Mesendoderm (in vitro differentiated cells): ENCODE results near the gene PCSK5.
A peak's percentile ranks its signal among the peaks of the same experiment; 100 is the strongest.

Experiments
- DNase-seq: peaks from one replicate; pipeline ENCODE4 v3.0.0; 2013
- H2AK5ac ChIP-seq: 2 replicates; pipeline ENCODE4 v1.6.1; 2013; ENCODE audit warnings: low read length, inconsistent platforms
- H2BK120ac ChIP-seq: 2 replicates; pipeline ENCODE4 v1.6.1; 2013; ENCODE audit warnings: low read depth, mild to moderate bottlenecking, low read length, moderate library complexity, mixed read lengths
- H2BK15ac ChIP-seq: replicated peaks from 2 replicates; pipeline ENCODE4 v1.6.1; 2013; ENCODE audit warnings: low read depth, mild to moderate bottlenecking, moderate library complexity
- H2BK5ac ChIP-seq: 2 replicates; pipeline ENCODE4 v1.6.1; 2013; ENCODE audit warnings: low read length, inconsistent platforms
- H3K18ac ChIP-seq: 2 replicates; pipeline ENCODE4 v1.6.1; 2013; ENCODE audit warnings: mild to moderate bottlenecking, low read length, mixed read lengths
- H3K23ac ChIP-seq: one replicate; pipeline ENCODE4 v1.6.1; 2013; ENCODE audit warnings: low read length
- H3K27ac ChIP-seq: 2 replicates; pipeline ENCODE4 v1.5.1; 2013; ENCODE audit warnings: low read depth, mild to moderate bottlenecking, inconsistent platforms, low read length, moderate library complexity
- H3K27me3 ChIP-seq: 2 replicates; pipeline ENCODE4 v1.6.1; 2013; ENCODE audit warnings: low read length, control low read depth, mild to moderate bottlenecking, inconsistent platforms; ENCODE audit not compliant: insufficient read depth, poor library complexity
- H3K36me3 ChIP-seq: 2 replicates; pipeline ENCODE4 v1.6.1; 2013; ENCODE audit warnings: low read length, inconsistent platforms; ENCODE audit not compliant: control insufficient read depth, insufficient read depth
- H3K4ac ChIP-seq: one replicate; pipeline ENCODE4 v1.6.1; 2013; ENCODE audit warnings: low read depth, mild to moderate bottlenecking, low read length, moderate library complexity
- H3K4me1 ChIP-seq: 2 replicates; pipeline ENCODE4 v1.6.1; 2013; ENCODE audit warnings: low read depth, low read length, inconsistent platforms; ENCODE audit not compliant: control insufficient read depth
- H3K4me2 ChIP-seq: 2 replicates; pipeline ENCODE4 v1.6.1; 2013; ENCODE audit warnings: low read length
- H3K4me3 ChIP-seq: 2 replicates; pipeline ENCODE4 v1.5.1; 2013; ENCODE audit warnings: mild to moderate bottlenecking, low read length
- H3K56ac ChIP-seq: one replicate; pipeline ENCODE4 v1.6.1; 2013; ENCODE audit warnings: low read length
- H3K79me1 ChIP-seq: 2 replicates; pipeline ENCODE4 v1.6.1; 2013; ENCODE audit warnings: low read length, inconsistent platforms
- H3K79me2 ChIP-seq: 2 replicates; pipeline ENCODE4 v1.6.1; 2013; ENCODE audit warnings: mild to moderate bottlenecking, low read length; ENCODE audit not compliant: control insufficient read depth, insufficient read depth
- H3K9ac ChIP-seq: 2 replicates; pipeline ENCODE4 v1.6.1; 2013; ENCODE audit warnings: low read length, inconsistent platforms
- H4K5ac ChIP-seq: one replicate; pipeline ENCODE4 v1.6.1; 2013; ENCODE audit warnings: low read length
- H4K8ac ChIP-seq: one replicate; pipeline ENCODE4 v1.6.1; 2013; ENCODE audit warnings: low read depth, mild to moderate bottlenecking, control low read depth, low read length, moderate library complexity
- WGBS: extraction: QIAGEN DNeasy Blood & Tissue Kit; methylation state at CpG from one replicate; pipeline ENCODE4 v1.1.7; 2013; ENCODE audit warnings: low lambda C conversion rate, missing lambda C conversion rate; ENCODE audit not compliant: insufficient coverage; ENCODE audit errors: extremely low coverage; 5-methylcytosine and 5-hydroxymethylcytosine counted together

Gene PCSK5

DNA sequence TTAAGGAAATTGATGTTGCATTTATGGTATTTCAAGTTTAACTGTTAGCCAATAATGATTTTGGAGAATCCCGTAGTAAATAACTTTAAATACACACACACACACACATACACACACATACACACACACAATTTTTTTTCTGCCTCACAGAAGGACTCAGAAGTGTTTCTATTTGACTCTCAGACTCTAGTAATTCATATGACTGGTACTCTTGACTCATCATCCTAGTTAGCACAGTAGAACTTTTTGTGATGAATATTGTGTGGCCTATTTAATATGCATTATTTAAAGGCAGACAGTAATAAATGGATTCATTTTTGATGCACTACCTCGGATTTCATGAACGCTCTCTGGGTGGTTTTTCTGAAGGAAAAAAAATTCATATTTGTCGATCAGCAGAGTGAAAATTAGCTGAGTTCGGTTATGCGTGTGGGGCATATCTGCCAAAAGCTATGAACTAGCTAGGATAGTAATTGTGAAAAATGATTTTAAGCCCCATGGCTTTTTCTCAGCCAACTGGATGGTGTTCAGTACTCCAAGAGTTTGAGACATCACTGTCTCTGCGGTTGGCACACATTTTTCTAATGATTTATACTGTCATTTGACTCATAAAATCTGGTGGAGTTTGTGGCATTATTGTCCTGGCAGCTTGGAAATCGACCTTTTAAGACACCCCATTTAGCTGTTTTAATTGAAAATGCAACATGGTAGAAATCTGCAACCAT is 102.2 kb downstream of the PCSK5 start:
- Histone ChIP-seq H3K79me1 (no peaks in the 10 kb centered on the region), H3K4me2 (no peak overlapping the region), H3K36me3 (no peaks in the 10 kb centered on the region), H3K4me1 (no peaks in the 10 kb centered on the region), H3K56ac (no peak overlapping the region), H3K18ac (no peak overlapping the region), H3K23ac (no peak overlapping the region), H3K9ac (no peak overlapping the region), H3K79me2 (no peaks in the 10 kb centered on the region), H3K27me3 (no peaks in the 10 kb centered on the region), H3K4ac (no peak overlapping the region), H4K5ac (no peak overlapping the region), H2BK120ac (no peak overlapping the region), H2BK15ac (no peak overlapping the region), H3K27ac (no peak overlapping the region), H2AK5ac (no peak overlapping the region), H2BK5ac (no peak overlapping the region), H4K8ac (no peak overlapping the region), H3K4me3 (no peak overlapping the region)
- no peak for DNase-seq
- WGBS: no CpG with 5 or more reads among the region's 8 CpGs

- Histone ChIP-seq H3K4me1 (no peaks in the 10 kb centered on the region), H3K36me3 (no peaks in the 10 kb centered on the region), H3K27ac (no peak overlapping the region), H3K4me3 (no peak overlapping the region), H3K9ac (no peak overlapping the region), H3K79me2 (no peaks in the 10 kb centered on the region), H2AK5ac (no peak overlapping the region), H3K18ac (no peak overlapping the region), H2BK15ac (no peak overlapping the region), H3K79me1 (no peaks in the 10 kb centered on the region), H3K23ac (no peak overlapping the region), H4K5ac (no peak overlapping the region), H2BK5ac (no peak overlapping the region), H3K4ac (no peak overlapping the region), H3K4me2 (no peak overlapping the region), H3K56ac (no peak overlapping the region), H2BK120ac (no peak overlapping the region), H3K27me3 (no peaks in the 10 kb centered on the region), H4K8ac (no peak overlapping the region)
- WGBS: no CpG with 5 or more reads among the region's 3 CpGs
- DNase-seq: no peak
These were observed 103.0 kb downstream of the PCSK5 start for GRCh38 chr9:75993434-75993833.

GRCh38 chr9:75995066-75995465 is 104.6 kb downstream of the PCSK5 start:
- no peaks in the 10 kb centered on the region for H3K4me1 ChIP-seq
- no peak overlapping the region for H2BK5ac ChIP-seq
- H3K27me3 ChIP-seq: no peaks in the 10 kb centered on the region
- H3K79me2 ChIP-seq: no peaks in the 10 kb centered on the region
- H4K5ac ChIP-seq: no peak overlapping the region
- H3K4ac ChIP-seq: no peak overlapping the region
- no peak overlapping the region for H4K8ac ChIP-seq
- H3K18ac ChIP-seq: no peak overlapping the region
- H3K36me3 ChIP-seq: no peaks in the 10 kb centered on the region
- no peak overlapping the region for H3K23ac ChIP-seq
- H3K79me1 ChIP-seq: no peaks in the 10 kb centered on the region
- no peak overlapping the region for H3K4me3 ChIP-seq
- H3K4me2 ChIP-seq: no peak overlapping the region
- H3K56ac ChIP-seq: no peak overlapping the region
- no peak for DNase-seq
- no peak overlapping the region for H2BK120ac ChIP-seq
- H2BK15ac ChIP-seq: no peak overlapping the region
- no peak overlapping the region for H3K27ac ChIP-seq
- H3K9ac ChIP-seq: no peak overlapping the region
- no peak overlapping the region for H2AK5ac ChIP-seq

GRCh38 chr9:75996726-75997125 is 106.3 kb downstream of the PCSK5 start:
- DNase-seq: peak; percentile 52
- no peak overlapping the region for H3K56ac ChIP-seq
- no peaks in the 10 kb centered on the region for H3K4me1 ChIP-seq
- H3K36me3 ChIP-seq: no peaks in the 10 kb centered on the region
- H3K4me2 ChIP-seq: no peak overlapping the region
- no peaks in the 10 kb centered on the region for H3K79me2 ChIP-seq
- no peak overlapping the region for H4K8ac ChIP-seq
- no peak overlapping the region for H3K4ac ChIP-seq
- H2BK15ac ChIP-seq: no peak overlapping the region
- no peak overlapping the region for H2BK5ac ChIP-seq
- no peak overlapping the region for H2BK120ac ChIP-seq
- no peak overlapping the region for H3K4me3 ChIP-seq
- H3K9ac ChIP-seq: no peak overlapping the region
- no peak overlapping the region for H4K5ac ChIP-seq
- H3K23ac ChIP-seq: no peak overlapping the region
- no peak overlapping the region for H3K18ac ChIP-seq
- no peaks in the 10 kb centered on the region for H3K27me3 ChIP-seq
- no peaks in the 10 kb centered on the region for H3K79me1 ChIP-seq
- no peak overlapping the region for H2AK5ac ChIP-seq
- no peak overlapping the region for H3K27ac ChIP-seq

DNA sequence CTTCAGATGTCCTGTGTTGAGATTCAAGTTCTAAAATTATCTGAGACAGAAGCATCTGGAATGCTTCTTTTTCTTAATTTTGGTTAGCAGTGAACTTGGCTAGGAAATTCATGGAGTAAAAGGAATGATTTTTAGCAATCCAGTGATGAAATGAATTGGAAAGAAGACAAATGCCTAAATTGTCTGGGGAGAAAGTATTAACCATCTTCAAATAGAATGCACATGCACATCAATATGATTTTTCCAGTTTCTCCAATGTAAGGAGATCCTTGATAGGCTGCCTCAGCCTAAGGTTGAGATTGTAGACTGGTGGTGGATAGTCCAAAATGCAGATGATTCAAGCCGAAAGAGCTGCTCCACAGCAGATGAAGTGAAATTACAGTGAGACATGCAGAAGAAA is 106.7 kb downstream of the PCSK5 start:
- no peak overlapping the region for H3K23ac ChIP-seq
- H3K4me2 ChIP-seq: no peak overlapping the region
- no CpG with 5 or more reads among the region's 1 CpG for WGBS
- no peaks in the 10 kb centered on the region for H3K27me3 ChIP-seq
- H3K27ac ChIP-seq: no peak overlapping the region
- H4K8ac ChIP-seq: no peak overlapping the region
- no peak overlapping the region for H3K9ac ChIP-seq
- no peak overlapping the region for H2BK5ac ChIP-seq
- no peak overlapping the region for H3K18ac ChIP-seq
- no peak for DNase-seq
- no peaks in the 10 kb centered on the region for H3K4me1 ChIP-seq
- no peak overlapping the region for H3K4ac ChIP-seq
- H3K4me3 ChIP-seq: no peak overlapping the region
- no peak overlapping the region for H3K56ac ChIP-seq
- no peaks in the 10 kb centered on the region for H3K79me1 ChIP-seq
- H2BK15ac ChIP-seq: no peak overlapping the region
- no peak overlapping the region for H2AK5ac ChIP-seq
- H3K79me2 ChIP-seq: no peaks in the 10 kb centered on the region
- H3K36me3 ChIP-seq: no peaks in the 10 kb centered on the region
- H4K5ac ChIP-seq: no peak overlapping the region
- no peak overlapping the region for H2BK120ac ChIP-seq

- no peak overlapping the region for H2BK5ac ChIP-seq
- no peaks in the 10 kb centered on the region for H3K27me3 ChIP-seq
- H2AK5ac ChIP-seq: no peak overlapping the region
- no peak overlapping the region for H3K4ac ChIP-seq
- no CpG with 5 or more reads among the region's 4 CpGs for WGBS
- no peaks in the 10 kb centered on the region for H3K36me3 ChIP-seq
- DNase-seq: no peak
- no peak overlapping the region for H3K18ac ChIP-seq
- H3K23ac ChIP-seq: no peak overlapping the region
- no peak overlapping the region for H2BK15ac ChIP-seq
- no peak overlapping the region for H3K27ac ChIP-seq
- no peak overlapping the region for H4K5ac ChIP-seq
- no peak overlapping the region for H3K56ac ChIP-seq
- H2BK120ac ChIP-seq: no peak overlapping the region
- no peak overlapping the region for H3K4me2 ChIP-seq
- H3K79me1 ChIP-seq: no peaks in the 10 kb centered on the region
- no peak overlapping the region for H3K4me3 ChIP-seq
- H3K9ac ChIP-seq: no peak overlapping the region
- no peaks in the 10 kb centered on the region for H3K79me2 ChIP-seq
- H3K4me1 ChIP-seq: no peaks in the 10 kb centered on the region
- H4K8ac ChIP-seq: no peak overlapping the region
These were observed 107.8 kb downstream of the PCSK5 start for GRCh38 chr9:75998096-75998780.
